GM19463 (cell line): Measurements from ENCODE around the gene C1QTNF5.
A peak's percentile ranks its signal among the peaks of the same experiment; 100 is the strongest.
"Not testable (repeated sequence)": the region's sequence is repeated elsewhere in the genome, so short reads cannot be mapped to it uniquely, and the experiment has no call there.

ENCODE experiments used
- ATAC-seq: cut with Tn5 transposase; IDR thresholded peaks from one replicate; pipeline ENCODE4 v1.9.1; 2021; ENCODE audit warnings: mild to moderate bottlenecking, moderate library complexity; ENCODE audit not compliant: unreplicated experiment

Gene C1QTNF5, protein sequence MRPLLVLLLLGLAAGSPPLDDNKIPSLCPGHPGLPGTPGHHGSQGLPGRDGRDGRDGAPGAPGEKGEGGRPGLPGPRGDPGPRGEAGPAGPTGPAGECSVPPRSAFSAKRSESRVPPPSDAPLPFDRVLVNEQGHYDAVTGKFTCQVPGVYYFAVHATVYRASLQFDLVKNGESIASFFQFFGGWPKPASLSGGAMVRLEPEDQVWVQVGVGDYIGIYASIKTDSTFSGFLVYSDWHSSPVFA

DNA sequence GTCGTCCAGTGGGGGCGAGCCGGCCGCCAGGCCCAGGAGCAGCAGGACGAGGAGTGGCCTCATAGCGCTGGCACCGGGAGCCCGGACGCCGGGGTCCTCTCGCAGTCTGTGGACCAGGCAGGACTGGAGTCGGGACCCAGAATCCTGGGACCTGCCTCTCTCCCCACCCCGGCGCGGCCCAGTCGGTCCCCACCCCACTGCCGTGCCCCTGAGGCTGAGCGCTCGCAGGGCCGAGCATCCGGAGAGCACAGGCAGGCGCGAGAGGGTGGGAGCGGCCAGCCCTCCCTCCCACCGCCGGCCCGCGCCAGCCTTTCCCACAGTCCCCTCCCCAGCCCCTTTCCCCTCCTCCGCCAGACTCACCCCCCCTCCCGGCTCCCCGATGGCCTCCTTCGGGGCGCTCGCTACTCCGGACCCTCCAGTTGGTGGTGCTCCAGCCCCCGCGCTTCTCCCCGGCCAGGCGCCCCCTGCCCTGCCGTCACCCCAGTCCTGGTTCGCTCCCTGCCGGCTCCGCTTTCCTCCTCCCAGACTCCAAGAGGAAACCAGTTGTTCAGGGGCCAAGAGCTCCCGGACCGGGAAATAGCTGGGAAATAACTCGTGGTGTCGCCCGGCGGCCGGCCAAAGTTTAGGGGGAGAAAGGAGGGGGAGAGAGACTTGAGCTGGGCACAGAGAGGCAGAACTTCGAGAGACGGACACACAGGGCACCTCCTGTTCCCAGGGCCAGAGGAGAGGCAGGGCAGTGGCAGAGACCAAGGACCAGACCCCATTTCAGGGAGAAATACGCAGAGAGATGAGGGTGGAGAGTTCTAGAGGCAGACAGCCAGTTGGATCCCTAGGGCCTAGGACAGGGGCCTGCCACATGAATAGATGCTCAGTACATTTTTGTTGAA is at the start of gene C1QTNF5:
C1QTNF5 (minus strand) TSS at position 549 of the 887 bp plus-strand sequence; CDS start at position 63, 486 bp downstream.
- no peak for ATAC-seq

DNA sequence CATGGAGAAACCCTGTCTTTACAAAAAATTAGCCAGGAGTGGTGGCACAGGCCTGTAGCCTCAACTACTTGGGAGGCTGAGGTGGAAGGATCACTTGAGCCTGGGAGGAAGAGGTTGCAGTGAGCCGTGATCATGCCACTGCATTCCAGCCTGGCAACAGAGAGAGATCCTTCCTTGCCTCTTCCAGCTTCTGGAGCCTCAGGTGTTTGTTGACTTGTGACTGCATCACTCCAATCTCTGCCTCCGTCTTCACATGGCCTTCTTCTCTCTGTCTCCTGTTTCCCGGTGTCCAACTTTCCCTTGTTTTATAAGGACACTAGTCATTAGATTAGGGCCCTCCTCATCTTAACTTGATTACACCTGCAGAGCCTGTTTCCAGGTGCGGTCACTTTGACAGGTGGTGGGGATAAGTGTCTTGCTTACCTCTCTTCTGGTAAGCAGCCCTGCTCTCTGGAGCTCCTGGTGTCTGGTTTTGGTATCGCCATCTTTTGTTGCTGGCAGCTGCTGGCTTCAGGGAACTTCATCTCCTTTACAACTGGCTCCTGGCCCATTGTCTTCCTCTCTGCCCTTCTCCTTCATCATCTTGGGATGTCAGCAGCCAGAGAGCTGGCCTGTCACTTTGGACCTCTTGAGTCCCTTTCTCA is 49.0 kb upstream of the C1QTNF5 start:
- no peak for ATAC-seq

DNA sequence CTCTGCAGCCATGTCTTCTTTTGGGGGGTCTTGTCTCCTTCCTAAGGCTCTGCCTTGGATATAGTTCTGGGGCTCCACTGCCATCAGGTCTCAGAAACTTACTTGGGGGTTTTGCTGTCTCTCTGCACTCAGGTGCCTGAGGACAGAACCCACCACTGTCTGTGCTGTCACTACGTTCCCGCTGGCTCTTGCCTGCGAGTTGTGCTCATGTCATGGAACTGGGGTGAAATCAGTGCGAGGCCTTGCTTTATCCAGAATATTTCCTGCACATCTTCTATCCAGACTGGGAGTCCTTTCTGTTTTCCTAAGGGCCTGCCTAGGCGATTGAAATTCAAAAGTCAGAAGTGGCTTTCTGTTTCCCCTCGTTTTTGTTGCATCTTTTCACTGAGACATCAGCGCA is 47.4 kb upstream of the C1QTNF5 start:
- no peak for ATAC-seq

DNA sequence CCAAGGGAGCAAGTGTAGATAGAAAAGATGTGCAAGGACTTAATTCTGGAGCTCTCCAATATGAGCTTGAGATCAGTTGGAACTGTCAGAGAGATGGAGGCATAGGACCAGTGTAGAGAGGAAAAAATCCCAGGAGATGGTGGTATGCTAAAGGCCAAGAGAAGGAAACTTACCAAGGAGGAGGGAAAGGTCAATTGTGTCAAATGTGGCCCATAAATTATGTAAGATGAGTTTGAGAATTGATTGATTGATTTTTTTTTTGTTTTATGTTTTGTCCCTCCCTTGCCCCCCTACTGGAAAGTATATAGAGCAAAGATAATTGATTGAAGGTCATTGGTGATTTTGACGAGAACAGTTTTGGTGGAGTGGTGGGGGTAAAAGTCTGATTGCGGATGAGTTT is 43.6 kb upstream of the C1QTNF5 start:
- ATAC-seq = no peak

DNA sequence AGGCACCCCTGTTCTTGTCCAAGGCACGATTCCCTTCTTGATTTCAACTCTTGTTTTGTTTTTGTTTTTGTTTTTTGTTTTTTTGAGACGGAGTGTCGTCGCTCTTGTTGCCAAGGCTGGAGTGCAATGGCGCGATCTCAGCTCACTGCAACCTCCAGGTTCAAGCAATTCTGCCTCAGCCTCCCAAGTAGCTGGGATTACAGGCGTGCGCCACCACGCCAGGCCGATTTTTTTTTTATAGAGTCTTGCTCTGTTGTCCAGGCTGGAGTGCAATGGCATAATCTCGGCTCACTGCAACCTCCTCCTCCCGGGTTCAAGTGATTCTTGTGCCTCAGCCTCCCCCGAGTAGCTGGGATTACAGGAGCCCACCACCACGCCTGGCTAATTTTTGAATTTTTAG is 41.8 kb upstream of the C1QTNF5 start:
- not testable (repeated sequence) for ATAC-seq

DNA sequence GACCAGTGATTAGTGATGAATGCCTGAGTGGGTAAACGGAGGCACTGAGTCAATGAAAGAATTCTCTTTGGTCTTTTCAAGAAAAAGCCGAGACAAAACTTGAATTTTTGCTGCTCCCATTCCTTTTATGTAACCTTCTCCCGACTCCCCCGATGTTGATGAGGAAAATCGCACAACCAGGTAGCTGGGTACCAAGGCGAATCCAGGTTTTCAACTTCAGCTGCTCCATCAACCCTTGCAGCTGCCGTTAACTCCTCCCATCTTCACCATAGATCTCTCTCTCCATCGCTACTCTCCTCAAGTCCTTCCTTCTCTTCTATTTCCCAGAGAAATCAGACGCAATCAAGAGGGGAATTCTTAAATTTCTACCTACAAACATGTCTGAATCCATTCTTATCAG is 41.4 kb upstream of the C1QTNF5 start:
- no peak for ATAC-seq

DNA sequence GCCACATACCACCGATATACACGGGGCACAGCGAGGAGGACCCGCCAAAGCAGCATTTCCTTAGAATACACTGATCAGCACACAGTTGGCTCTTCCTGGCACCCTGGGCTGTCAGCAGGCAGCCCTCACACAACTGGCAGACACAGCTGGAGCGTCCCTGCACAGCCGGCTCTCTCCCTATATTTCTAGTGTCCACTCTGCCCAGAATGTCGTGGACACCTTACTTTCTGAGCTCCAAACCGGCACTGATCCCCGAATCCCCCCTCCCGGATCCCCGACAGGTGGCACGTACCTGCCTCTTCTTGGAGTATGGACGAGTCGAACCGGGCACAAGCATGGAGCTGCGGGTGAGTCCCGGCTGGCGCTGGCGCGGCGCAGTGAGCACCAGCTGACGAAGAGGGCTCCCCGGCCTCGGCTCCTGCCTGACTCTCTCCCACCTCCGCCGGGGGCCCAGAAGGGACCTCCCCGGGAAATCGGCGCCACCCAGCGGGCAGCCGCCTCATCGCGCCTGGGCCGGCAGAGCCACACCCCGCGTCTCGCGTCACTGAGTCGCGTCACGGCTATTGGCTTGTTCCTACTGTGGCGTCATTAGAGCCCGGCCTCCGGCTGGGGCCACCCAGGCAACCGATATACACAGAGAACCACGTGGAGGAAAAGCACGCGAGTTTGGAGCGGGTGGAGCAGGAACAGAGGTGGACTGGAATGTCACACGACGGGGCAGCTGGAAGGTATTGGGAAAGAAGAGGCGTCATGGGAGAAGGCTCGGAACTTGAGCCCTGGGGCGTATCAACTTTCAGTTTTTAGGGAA is 40.7 kb upstream of the C1QTNF5 start, which contains the start of gene USP2:
USP2 (minus strand) TSS at position 510 of the 808 bp plus-strand sequence. CDS start 8,210 bp downstream, outside the sequence.
- ATAC-seq = peak; percentile 99

DNA sequence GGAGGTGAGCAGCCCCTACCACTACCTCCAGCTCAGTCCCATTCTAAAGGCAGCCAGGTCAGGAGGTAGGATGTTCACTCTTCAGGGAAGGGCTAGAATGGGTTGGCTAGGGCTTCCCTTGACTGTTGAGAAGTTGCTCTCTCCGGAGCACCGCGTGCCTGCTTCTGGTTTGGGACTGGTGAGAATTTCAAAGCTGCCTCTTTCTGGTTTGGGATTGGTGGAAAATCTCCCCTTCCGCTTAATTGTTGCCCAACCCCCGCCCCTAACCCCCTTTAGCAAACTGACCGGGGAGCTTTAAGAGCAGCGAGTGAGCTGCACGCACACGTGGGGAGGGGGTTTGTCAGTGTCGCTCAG is 40.1 kb upstream of the C1QTNF5 start:
- no peak for ATAC-seq

DNA sequence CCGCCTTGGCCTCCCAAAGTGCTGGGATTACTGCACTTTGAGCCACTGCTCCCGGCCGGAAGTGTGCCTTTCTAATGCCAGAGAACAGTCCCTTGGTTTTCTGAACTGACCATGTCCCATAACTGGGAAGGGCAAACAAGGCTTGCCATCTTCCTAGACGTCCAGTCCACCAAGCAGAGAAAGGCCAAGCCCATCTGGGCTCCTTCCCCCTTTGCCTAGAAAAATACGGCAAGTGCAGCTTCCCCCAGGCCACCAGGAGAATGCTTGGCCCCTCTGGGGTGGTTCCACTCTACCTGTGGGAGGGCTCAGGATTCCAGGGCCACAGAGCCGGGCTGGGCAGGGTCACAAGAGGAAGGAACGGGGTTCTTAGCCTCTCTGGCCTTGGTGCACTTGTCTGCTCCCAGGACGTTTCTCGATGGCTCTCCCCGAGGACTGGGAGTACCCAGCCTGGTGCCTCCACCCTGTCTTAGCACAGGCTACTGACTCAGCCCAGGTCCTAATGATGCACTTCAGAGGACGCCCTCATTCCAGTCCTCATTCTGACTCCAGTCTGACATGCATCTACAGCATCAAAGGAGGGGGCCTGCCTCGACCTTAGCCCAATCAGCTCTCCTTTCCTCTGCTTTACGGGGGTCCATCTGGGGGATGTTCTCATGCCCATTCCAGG is 39.6 kb upstream of the C1QTNF5 start:
- no peak for ATAC-seq

DNA sequence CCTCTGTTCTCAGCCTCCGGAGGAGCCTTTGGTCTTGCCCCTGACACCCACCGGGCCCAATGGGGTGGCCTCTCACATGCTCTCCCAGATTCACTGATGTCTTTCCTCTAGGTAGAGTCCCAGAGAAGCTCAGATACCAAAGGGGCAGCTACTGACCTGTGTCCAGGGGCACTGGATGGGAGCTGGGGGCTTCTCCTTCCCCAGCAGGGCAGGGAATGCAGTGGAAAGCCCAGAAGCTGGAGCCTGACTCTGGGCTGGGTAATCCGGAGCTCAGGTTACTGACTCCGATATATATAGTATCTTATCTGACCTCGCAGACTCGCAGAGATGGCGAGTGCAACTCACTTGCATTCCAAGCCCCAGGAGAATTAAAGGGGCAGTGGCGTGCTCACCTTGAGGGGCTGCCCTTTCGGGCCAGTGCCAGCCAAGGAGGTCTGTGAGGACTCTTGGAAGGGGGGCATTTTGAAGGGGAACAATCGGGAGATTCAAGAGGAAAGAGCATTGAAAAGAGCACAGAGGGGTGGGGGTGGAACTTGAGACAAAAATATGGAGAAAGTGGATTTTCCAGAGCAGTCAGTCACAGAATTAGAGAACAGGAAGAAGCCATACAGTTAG is 38.3 kb upstream of the C1QTNF5 start:
- ATAC-seq = no peak

DNA sequence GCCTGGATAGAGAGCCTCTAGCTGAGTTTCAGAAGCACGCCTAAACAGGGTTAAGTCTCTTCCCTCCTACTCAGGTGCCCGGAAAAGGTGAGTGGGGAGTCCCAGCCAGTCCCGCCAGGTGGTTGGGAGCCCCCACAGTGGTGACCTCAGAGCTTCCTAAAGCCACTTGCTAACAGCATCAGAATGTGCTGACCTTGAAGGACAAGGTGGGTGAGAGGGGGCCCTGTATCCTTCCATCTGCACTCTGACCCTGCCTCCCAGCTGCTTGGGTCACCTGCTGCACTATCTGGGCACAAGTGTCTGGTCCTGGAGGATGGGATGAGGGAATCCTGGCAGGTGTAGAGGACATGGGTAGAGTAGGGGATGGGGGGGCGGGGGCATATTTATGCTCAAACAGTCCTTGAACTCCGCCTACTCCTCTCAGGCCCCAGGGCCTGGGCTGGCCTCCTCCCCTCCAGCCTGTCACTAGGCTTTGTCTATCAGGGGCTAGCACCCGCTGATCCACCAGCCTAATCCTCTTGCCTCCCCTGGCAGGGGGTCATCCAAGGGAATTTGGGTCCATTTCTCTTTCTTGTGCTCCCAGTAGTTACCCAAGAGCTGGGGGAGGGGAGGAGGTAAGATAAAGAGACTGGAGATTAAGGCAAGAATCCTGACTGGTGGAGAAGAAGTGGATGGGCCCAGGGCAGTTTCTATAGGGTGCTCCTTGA is 37.4 kb upstream of the C1QTNF5 start:
- ATAC-seq = no peak

GRCh38 chr11:119377112-119377901 is 36.6 kb upstream of the C1QTNF5 start:
- no peak for ATAC-seq

GRCh38 chr11:119376197-119376847 is 35.6 kb upstream of the C1QTNF5 start:
- ATAC-seq = no peak

GRCh38 chr11:119375337-119376196 is 34.9 kb upstream of the C1QTNF5 start:
- ATAC-seq = no peak

DNA sequence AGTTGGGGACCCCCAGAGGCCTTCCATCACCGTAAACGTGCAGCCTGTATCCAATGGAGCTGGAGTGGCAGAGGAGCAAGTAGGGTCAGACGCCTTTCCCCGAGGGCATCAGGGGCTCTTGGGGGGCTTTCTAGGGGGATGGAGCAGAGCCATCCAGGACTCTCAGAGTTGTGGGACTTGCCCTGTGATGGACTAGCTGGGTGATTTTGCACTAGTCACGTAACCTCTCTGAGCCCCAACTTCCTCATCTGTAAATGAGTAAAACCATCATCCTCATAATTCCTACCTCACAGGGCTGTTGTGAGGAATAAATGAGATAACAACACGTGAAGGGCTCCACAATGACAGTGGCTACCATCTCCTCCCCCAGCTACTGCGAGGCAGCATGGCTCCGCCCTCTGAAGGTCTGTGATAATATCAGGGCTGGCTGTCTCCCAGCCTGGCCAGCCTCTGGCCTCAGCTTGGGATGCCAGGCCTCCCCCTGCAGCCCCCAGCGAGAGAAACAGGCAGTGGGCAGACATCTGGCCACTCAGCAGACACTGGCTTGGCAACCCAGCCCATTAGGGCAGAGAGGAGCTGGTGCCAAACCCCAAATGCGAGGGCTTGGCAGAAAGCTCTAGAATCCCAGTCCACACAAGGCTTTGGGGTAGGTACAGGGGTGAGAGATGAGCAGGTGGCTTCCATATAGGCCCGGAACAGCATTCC is 34.1 kb upstream of the C1QTNF5 start:
- ATAC-seq = no peak

GRCh38 chr11:119373921-119374631 is 33.4 kb upstream of the C1QTNF5 start:
- ATAC-seq = no peak
